ENCODE results near the gene GIT2. TPM values are rescaled to one million over a fixed set of nuclear protein-coding genes. Genes with fewer than 3 reads are reported as not detected.
"Not testable (repeated sequence)": the region's sequence is repeated elsewhere in the genome, so short reads cannot be mapped to it uniquely, and the experiment has no call there.

GIT2 gene
- total RNA-seq, 1 experiment from 2014 or later = 36.7 TPM

DNA sequence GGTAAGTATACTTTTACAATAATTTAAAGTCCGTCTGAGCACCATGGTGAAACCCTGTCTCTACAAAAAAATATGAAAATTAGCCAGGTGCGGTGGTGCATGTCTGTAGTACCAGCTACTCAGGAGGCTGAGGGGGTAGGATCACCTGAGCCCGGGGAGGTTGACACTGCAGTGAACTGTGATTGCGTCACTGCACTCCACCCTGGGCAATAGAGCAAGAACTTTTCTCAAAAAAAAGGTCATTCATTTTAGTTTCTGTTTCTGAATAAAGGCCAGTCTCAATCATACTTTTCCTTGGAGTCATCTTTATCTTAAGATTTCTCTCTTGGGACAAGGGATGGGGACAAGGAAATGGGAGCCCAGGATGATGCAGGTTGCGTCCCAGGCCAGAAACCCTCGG is 16.0 kb upstream of the GIT2 start:
- TF ChIP-seq EZH2 (IDR thresholded peaks at IDR 0.05; ENCODE audit: low read depth) = no peak
- TF ChIP-seq, protein P1, sequence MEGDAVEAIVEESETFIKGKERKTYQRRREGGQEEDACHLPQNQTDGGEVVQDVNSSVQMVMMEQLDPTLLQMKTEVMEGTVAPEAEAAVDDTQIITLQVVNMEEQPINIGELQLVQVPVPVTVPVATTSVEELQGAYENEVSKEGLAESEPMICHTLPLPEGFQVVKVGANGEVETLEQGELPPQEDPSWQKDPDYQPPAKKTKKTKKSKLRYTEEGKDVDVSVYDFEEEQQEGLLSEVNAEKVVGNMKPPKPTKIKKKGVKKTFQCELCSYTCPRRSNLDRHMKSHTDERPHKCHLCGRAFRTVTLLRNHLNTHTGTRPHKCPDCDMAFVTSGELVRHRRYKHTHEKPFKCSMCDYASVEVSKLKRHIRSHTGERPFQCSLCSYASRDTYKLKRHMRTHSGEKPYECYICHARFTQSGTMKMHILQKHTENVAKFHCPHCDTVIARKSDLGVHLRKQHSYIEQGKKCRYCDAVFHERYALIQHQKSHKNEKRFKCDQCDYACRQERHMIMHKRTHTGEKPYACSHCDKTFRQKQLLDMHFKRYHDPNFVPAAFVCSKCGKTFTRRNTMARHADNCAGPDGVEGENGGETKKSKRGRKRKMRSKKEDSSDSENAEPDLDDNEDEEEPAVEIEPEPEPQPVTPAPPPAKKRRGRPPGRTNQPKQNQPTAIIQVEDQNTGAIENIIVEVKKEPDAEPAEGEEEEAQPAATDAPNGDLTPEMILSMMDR (conservative IDR thresholded peaks at IDR 0.05) = no peak
- Histone ChIP-seq H3F3A (ENCODE audit: insufficient read depth, low read depth) (no peaks in the 10 kb centered on the region), H4K20me1 (ENCODE audit: insufficient read depth) (no peaks in the 10 kb centered on the region), H3K36me3 (ENCODE audit: low read depth) (peaks cover 4% of the 10 kb centered on the region), H3K9me2 (ENCODE audit: insufficient read depth) (no peaks in the 10 kb centered on the region), H3K4me2 (no peak overlapping the region), H3K4me1 (replicated peaks; ENCODE audit: insufficient read depth) (no peaks in the 10 kb centered on the region), H3K9me3 (ENCODE audit: insufficient read depth, low read depth) (no peaks in the 10 kb centered on the region), H3K4me3 (no peak overlapping the region), H2AFZ (no peak overlapping the region), H3K79me2 (ENCODE audit: low read depth) (peaks cover 34% of the 10 kb centered on the region), H3K27me3 (ENCODE audit: insufficient read depth, low read depth) (no peaks in the 10 kb centered on the region), H3K27ac (no peak overlapping the region; the same call in 1 of the 2 replicates)
- intact Hi-C loops (cut with micrococcal nuclease; ENCODE audit: unreplicated experiment) = no loop called here
- BruUV-seq (replicated peaks) = no TSS peak
- peak; percentile 43 to 46 for DNase-seq
- ChIA-PET POLR2A (ENCODE audit: unreplicated experiment) (interaction anchor here (1.0 kb wide), 1 partner anchor 12 kb away, joined by 4 read pairs; no protein-coding TSS in a partner anchor), CTCF (no interaction called here)

DNA sequence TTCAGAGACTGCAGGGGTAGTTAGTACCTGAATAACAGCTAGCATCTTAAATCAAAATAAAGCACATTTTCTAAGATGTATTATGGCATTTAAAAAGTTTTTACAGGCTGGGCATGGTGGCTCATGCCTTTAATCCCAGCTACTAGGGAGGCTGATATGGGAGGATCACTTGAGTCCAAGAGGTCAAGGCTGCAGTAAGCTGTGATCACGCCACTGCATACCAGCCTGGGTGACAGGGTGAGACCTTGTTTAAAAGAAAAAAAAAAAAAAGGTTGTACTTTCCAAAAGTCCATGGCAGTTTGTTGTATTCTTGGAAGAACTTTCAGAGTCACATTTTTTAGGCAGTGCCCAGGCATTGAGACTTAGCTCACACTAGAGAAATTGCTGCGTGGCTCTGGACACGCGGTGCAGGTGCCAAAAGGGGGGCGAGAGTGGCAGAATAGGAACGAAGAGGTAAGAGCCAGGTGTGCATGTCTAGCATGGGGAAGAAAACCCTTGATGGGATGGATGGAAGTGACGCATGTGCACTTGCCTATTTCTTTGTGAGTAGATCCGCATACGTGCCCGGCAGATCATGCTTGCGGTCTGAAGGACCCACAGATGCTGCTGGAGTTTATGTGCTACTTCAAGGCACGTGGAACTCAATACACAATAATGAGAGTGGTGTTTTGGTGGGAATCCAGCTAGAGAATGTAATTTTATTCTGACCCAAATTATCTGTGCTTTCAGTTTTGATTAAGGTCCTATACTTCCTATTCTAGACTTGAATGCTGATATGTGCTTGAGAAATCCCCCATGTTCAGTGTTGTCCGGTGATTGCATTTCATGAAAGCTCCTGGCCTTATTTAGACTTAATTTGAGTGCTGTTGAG is 14.9 kb upstream of the GIT2 start:
- CTCF ChIA-PET = no interaction called here
- no peak for DNase-seq
- no peak overlapping the region for H3K4me3 ChIP-seq
- no peak for TF ChIP-seq EZH2 (IDR thresholded peaks at IDR 0.05; ENCODE audit: low read depth)
- TF ChIP-seq, protein P1 (conservative IDR thresholded peaks at IDR 0.05) = no peak
- no peaks in the 10 kb centered on the region for H3K9me3 ChIP-seq (ENCODE audit: insufficient read depth, low read depth)
- H3F3A ChIP-seq (ENCODE audit: insufficient read depth, low read depth) = no peaks in the 10 kb centered on the region
- H3K9me2 ChIP-seq (ENCODE audit: insufficient read depth) = no peaks in the 10 kb centered on the region
- peaks cover 44% of the 10 kb centered on the region for H3K79me2 ChIP-seq (ENCODE audit: low read depth)
- POLR2A ChIA-PET (ENCODE audit: unreplicated experiment) = no interaction called here
- H2AFZ ChIP-seq = no peak overlapping the region
- no peaks in the 10 kb centered on the region for H4K20me1 ChIP-seq (ENCODE audit: insufficient read depth)
- no peak overlapping the region for H3K4me2 ChIP-seq
- no peak overlapping the region for H3K27ac ChIP-seq
- H3K36me3 ChIP-seq (ENCODE audit: low read depth) = no peaks in the 10 kb centered on the region; the same call in 1 of the 2 replicates
- H3K27me3 ChIP-seq (ENCODE audit: insufficient read depth, low read depth) = no peaks in the 10 kb centered on the region
- H3K4me1 ChIP-seq (replicated peaks; ENCODE audit: insufficient read depth) = no peaks in the 10 kb centered on the region
- intact Hi-C loops (cut with micrococcal nuclease; ENCODE audit: unreplicated experiment) = no loop called here
- no TSS peak for BruUV-seq (replicated peaks)

DNA sequence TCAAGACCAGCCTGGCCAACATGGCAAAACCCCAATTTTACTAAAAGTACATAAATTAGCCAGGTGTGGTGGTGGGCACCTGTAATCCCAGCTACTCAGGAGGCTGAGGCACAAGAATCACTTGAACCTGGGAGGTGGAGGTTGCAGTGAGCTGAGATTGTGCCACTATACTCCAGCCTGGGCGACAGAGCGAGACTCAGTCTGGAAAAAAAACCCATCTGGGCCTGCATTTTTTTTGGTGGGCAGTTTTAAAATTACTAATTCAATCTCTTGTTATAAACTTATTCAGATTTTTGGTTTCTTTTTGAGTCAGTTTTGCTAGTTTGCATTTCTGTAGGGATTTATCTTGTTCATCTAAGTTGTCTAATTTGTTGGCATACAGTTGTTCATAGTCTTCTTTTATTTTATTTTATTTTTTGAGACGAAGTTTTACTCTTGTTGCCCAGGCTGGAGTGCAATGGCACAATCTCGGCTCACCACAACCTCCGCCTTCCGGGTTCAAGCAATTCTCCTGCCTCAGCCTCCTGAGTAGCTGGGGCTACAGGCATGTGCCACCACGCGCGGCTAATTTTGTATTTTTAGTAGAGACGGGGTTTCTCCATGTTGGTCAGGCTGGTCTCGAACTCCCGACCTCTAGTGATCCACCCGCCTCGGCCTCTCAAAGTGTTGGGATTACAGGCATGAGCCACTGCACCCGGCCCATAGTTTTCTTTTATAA is 12.7 kb upstream of the GIT2 start:
- H3K36me3 ChIP-seq (ENCODE audit: low read depth) = not testable (repeated sequence)

More for the DNA sequence above, 12.7 kb upstream of the GIT2 start:
- H3K9me2 ChIP-seq (ENCODE audit: insufficient read depth); H2AFZ ChIP-seq; H4K20me1 ChIP-seq (ENCODE audit: insufficient read depth); H3K4me3 ChIP-seq; intact Hi-C loops (cut with micrococcal nuclease; ENCODE audit: unreplicated experiment); H3K4me2 ChIP-seq; H3K9me3 ChIP-seq (ENCODE audit: insufficient read depth, low read depth); H3F3A ChIP-seq (ENCODE audit: insufficient read depth, low read depth); H3K27ac ChIP-seq; BruUV-seq (replicated peaks); POLR2A ChIA-PET (ENCODE audit: unreplicated experiment); H3K4me1 ChIP-seq (replicated peaks; ENCODE audit: insufficient read depth); CTCF ChIA-PET; H3K27me3 ChIP-seq (ENCODE audit: insufficient read depth, low read depth); DNase-seq: not testable (repeated sequence)
- H3K79me2 ChIP-seq (ENCODE audit: low read depth) = peaks cover 53% of the 10 kb centered on the region
